NCI-H82 treated with DMSO at 0.1 percent for 48 hours (cell line): Measurements from ENCODE around the gene SART3.
"Not testable (repeated sequence)": the region's sequence is repeated elsewhere in the genome, so short reads cannot be mapped to it uniquely, and the experiment has no call there.

ENCODE experiments used
- DNase-seq: peaks from one replicate; lab custom pipeline; 2025; ENCODE audit not compliant: unreplicated experiment; lab: John Stamatoyannopoulos, UW

SART3 gene

GRCh38 chr12:108582978-108583770 is 22.2 kb upstream of the SART3 start:
- no peak for DNase-seq

- no peak for DNase-seq
These were observed 21.5 kb upstream of the SART3 start for GRCh38 chr12:108582509-108582908.

- DNase-seq: no peak
These were observed 20.6 kb upstream of the SART3 start for GRCh38 chr12:108581311-108582227.

DNA sequence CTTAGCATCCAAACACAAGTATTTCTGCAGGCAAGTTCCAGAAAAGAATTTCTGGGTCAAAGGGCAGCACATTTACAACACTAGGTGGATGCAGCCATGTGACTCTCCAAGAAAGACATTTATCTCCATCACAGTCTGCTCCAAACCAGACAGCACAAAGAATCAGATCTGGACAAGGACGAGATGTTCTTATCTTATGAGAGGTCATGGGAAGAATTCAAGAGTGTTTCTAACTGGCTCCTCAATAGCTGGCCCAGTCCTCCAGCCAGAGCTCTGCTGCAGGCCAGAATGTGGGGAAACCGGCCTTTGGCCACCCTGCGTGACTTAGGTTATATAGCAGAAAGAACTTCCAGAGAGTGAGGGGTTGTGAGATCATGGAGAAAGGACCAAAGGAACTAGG is 19.6 kb upstream of the SART3 start:
- no peak for DNase-seq

- no peak for DNase-seq
These were observed 17.8 kb upstream of the SART3 start for GRCh38 chr12:108578813-108579212.

DNA sequence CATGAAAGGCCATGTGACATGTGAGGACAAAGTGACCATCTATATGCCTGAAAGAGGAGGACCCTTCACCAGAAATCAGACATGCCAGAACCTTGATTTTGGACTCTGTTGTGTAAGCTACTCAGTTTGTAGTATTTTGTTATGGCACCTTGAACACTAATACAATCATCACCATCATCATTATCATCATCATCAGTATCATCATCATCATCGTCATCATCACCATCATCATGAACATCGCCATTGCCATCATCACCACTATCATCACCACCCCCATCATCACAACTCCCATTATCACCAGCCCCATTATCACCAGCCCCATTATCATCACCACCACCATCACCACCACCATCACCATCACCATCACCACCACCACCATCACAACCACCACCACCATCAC is 17.3 kb upstream of the SART3 start:
- no peak for DNase-seq

GRCh38 chr12:108577458-108577857 is 16.5 kb upstream of the SART3 start:
- no peak for DNase-seq

DNA sequence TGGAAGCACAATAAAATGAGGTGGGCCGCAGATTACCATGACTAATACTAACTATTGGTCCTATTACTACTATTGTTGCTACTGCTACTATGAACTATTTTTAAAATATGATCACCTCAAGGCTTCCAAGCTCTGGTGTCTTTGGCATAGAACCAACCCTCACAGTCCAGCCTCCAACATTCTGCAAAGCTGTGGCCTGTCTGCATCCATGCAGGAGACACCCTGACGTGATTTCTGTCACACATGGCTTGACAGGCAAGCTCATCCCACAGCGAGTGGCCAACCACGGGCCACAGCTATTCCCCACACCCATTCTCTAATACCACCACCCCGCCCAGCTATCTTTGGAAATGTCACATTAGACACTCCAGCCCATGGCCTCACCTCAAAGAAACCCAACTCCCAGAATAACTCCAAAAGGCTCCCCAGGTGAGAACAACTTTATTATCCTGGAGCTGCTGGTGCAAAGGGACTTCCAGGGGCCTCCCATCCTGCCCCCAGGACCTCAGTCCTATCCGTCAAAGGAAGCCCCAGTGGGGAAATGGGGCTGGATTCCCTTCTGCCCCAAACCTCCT is 15.8 kb upstream of the SART3 start:
- DNase-seq: no peak

DNA sequence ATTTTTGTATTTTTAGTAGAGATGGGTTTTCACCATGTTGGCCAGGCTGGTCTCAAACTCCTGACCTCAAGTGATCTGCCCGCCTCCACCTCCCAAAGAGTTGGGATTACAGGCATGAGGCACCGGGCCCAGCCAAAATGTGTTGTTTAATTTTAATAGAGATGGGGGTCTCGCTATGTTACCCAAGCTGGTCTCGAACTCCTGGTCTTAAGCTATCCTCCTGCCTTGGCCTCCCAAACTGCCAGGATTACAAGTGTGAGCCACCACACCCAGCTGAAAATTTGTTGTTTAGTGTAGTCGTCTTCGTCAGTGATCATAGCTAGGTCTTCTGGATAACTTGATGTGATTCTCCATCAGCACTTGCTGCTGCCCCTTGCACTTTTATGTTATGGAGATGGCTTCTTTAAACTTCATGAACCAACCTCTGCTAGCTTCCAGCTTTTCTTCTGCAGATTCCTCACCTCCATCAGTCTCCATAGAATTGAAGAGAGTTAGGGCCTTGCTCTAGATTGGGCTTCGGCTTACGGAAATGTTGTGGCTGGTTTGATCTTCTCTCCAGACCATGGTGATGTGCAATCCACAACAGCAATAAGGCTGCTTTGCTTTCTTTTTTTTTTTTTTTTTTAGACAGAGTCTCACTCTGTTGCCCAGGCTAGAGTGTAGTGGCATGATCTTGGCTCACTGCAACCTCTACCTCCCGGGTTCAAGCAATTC is 14.4 kb upstream of the SART3 start:
- no peak for DNase-seq

- not testable (repeated sequence) for DNase-seq
These were observed 13.3 kb upstream of the SART3 start for GRCh38 chr12:108574276-108574675.

- DNase-seq: no peak
These were observed 12.3 kb upstream of the SART3 start for GRCh38 chr12:108573317-108573716.

- no peak for DNase-seq
These were observed 11.3 kb upstream of the SART3 start for GRCh38 chr12:108572166-108572790.

DNA sequence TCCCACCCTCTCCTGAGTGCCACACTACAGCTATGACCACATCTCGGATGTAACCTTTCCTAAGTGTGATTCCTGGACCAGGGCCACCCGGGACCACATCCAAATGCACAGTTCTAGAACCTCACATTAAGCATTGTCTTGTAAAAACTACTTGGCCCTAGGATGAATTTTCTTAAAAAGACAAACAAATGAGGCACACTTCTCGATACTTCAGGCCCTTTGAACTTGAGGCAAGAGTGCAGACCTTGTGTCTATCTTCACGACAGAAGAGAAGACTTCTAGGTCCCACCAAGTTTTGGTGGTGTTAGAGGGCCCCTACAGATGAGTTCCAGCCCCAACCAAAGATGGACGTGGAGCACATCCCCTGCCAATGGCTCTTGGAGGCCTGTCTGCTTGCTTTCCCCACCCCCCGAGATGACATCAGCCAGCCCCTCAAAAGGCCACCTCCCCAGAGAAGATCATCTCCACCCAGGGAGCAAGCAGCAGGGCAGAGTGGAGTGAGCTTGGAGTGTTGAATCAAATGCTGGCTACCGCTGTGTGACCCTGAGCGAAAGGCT is 10.7 kb upstream of the SART3 start:
- no peak for DNase-seq

DNA sequence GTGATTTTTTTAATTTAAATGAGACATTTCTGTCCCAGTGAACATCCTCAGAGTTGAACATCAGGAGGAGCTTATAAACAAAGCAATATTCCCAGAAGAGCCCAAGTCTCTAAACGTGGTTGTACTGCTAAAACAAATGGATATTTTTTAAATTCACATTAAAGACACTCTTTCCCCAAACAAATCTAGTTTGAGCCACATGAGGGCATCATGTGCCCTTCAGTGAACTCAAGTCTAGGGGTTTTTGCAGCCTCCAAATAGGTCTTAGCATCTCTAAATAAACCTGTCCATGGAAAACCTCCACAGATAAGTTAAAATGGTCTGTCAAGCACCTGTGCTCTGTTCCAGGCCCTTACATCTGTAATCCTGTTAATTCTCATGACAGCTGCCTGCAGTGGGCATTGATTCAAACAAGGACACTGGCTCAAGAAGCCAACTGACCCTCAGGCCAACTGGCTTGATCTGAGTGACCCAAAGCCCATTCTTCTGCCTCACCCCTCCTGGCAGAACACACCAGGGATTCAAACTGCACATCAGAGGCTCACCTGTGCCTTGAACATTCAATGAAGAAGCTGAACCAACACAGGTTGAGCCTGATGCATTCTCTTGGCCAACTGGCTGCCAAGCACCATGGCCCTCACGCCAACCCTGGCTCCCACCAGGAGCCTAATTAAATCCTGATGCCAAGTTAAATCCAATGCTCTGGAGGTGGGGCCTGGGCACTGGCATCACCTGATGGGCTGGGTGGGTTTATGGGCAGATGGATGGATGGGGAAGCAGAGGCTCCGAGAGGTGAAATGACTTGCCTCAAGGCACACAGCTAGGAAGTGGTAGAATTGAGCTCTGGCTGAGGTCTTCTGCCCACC is 10.0 kb upstream of the SART3 start:
- DNase-seq: no peak

DNA sequence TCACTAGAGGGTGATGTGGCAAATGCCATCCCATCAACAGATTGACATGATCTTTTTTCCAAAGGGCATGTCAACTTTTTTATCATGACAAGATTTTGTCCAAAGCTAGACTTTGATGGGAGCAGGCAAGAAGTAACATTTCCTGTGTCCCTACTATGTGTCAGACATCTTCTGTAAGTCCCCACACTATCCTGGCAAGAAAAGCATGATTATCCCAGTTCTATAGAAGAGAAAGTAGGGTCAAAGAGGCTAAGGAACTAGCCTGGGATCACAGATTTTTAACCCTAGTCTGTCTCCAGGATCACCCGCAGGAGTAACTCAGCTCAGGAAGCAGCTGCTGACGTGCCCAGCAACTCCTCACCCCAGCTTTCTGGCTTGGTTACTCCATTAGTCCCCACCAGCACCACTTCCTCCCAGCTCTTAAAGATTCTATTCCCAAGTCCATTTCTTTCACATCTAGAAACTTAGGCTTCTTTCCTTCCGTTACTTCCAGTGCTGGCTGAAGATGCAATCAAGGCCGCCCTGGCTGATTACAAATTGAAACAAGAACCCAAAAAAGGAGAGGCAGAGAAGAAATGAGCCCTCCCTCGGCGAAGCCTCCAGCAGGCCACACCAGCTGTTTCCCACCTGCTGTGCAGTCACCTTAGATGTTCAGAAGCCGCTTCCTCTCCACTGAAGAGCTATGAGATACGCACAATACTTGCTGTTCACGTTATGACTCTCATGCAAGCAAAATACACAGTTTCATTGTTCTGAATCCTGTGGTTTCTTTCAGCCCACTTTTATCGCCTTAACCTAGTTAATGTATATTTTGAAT is 7.6 kb upstream of the SART3 start:
- DNase-seq: no peak

DNA sequence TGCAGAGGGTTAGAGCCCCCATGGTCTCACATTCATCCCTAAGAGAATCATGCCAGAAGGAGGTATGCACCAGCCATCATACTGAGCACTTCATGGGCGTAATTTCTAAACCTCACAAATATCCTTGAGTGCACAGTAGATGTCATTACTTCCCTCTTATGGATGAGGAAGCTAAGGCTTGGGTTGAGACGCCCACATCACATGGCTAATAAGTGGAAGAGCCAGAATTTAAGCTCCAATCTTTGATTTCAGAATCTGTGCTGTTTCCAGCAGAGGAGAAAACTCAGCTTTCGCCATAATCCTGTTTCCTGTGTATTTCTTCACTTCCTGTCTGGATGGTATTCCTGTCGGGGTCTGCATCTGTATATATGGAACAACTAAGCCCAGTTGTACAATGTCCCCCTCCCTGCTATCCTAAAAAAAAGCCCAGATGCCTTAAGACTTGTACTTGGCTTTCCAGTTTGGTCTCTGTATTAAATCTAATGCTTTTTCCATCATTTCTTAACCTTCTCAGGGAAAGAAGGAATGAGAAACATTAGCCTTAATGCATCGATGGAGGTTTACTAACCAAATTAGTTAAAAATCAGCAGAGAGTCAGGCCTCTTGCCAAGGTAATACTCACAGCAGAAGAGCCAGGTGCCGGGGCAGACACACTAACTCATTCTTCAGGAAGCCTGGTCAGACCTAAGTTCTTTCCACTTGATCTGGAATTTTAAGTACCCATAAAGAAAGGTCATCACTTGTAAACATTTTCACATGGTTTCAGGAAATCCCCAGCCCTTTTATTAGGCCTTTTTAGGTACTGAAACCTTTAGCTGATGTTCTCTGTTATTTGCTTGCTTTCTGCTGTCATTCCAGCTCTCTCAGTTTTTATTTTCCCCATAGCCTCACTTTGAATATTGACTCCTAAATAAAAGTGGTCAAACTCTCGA is 6.7 kb upstream of the SART3 start:
- no peak for DNase-seq

DNA sequence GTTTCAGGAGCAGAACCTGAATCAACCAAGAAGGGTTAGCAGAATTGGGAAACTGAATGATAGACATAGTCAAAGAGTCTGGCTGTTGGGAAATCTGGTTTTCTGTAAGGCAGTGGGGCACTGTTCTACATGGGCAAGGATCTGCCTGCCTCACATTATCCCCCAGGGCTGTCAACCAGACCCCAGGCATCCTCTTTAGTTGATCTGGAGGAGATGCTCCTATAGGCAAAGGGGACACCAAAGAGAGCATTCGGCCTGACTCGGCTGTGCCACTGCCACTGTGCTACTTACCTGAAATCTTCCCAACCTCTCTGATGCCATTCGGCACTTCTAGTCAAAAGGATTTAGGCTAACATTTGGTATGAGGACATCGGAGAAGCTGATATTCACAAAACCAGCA is 5.5 kb upstream of the SART3 start:
- no peak for DNase-seq

GRCh38 chr12:108565976-108566375 is 5.0 kb upstream of the SART3 start:
- DNase-seq: no peak
